Neutrophil (primary cell): ENCODE measurements around the gene RUNX2.
A peak's percentile ranks its signal among the peaks of the same experiment; 100 is the strongest.

Experiments
- H3K27ac ChIP-seq: fragments of 200-600 bp; sonication (generic); 2 replicates; pipeline ENCODE4 v1.5.1; 2016; ENCODE audit warnings: mild to moderate bottlenecking, moderate library complexity
- H3K27me3 ChIP-seq: fragments of 200-600 bp; sonication (generic); 2 replicates; pipeline ENCODE4 v1.6.0; 2016; ENCODE audit warnings: mild to moderate bottlenecking
- H3K36me3 ChIP-seq: fragments of 200-600 bp; sonication (generic); 2 replicates; pipeline ENCODE4 v1.5.1; 2017
- H3K4me1 ChIP-seq, 2 experiments: fragments of 200-600 bp in 1 of 2; sonication (generic) in 1 of 2; 1 replicate in 1 of 2; 2 replicates in 1 of 2; pipeline versions ENCODE4 v1.5.1 to v1.6.1; 2013 to 2016; ENCODE audit warnings: low read depth in 1 of 2, low read length in 1 of 2, mild to moderate bottlenecking in 1 of 2, moderate library complexity in 1 of 2; ENCODE audit not compliant: control insufficient read depth in 1 of 2, insufficient read depth in 1 of 2
- H3K4me3 ChIP-seq, 2 experiments: fragments of 200-600 bp in 1 of 2; sonication (generic) in 1 of 2; 1 replicate in 1 of 2; 2 replicates in 1 of 2; pipeline ENCODE4 v1.5.1; 2013 to 2016; ENCODE audit warnings: low read depth in 1 of 2, low read length in 1 of 2, mild to moderate bottlenecking in 1 of 2, moderate library complexity in 1 of 2
- H3K9me3 ChIP-seq: fragments of 200-600 bp; sonication (generic); 2 replicates; pipeline ENCODE4 v1.5.1; 2016
- CTCF ChIP-seq: fragments of 200-600 bp; sonication (generic); IDR thresholded peaks from 2 replicates; pipeline ENCODE4 v1.5.1; 2016; ENCODE audit warnings: antibody characterized with exemption

The RUNX2 gene

DNA sequence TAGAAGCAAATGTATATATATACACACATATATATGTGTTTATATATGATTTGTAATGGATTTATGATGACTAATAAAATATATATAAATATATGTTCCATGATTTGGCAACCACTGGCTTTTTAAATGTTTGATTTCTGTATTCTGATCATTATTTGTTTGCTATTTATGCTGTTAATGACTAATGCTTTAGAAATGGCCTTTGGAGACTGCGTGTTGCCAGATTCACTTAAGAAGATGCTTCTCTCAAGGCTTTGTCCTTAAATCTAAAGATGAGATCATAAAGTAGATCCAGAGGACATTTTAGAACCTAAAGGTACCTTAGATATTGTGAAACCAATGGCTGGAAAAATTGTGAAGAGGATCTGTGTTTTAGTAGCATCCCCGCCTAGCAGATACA lies 165.6 kb downstream of the RUNX2 start:
- Histone ChIP-seq H3K36me3 (peaks cover 7% of the 10 kb centered on the region), H3K9me3 (no peaks in the 10 kb centered on the region), H3K27ac (peak overlapping the region; percentile 84), H3K27me3 (no peaks in the 10 kb centered on the region), H3K4me3 (no peak overlapping the region), H3K4me1 (peaks cover 50 to 51% of the 10 kb centered on the region in 2 experiments)
- TF ChIP-seq CTCF, result no peak

- TF ChIP-seq CTCF, result no peak
- H3K4me1 ChIP-seq, result peaks cover 53 to 54% of the 10 kb centered on the region in 2 experiments
- H3K36me3 ChIP-seq, result peaks cover 7% of the 10 kb centered on the region
- no peaks in the 10 kb centered on the region for H3K9me3 ChIP-seq
- peak overlapping the region; percentile 84 for H3K27ac ChIP-seq
- H3K4me3 ChIP-seq, result no peak overlapping the region
- H3K27me3 ChIP-seq, result no peaks in the 10 kb centered on the region
These were observed 166.4 kb downstream of the RUNX2 start for GRCh38 chr6:45494416-45495135.

DNA sequence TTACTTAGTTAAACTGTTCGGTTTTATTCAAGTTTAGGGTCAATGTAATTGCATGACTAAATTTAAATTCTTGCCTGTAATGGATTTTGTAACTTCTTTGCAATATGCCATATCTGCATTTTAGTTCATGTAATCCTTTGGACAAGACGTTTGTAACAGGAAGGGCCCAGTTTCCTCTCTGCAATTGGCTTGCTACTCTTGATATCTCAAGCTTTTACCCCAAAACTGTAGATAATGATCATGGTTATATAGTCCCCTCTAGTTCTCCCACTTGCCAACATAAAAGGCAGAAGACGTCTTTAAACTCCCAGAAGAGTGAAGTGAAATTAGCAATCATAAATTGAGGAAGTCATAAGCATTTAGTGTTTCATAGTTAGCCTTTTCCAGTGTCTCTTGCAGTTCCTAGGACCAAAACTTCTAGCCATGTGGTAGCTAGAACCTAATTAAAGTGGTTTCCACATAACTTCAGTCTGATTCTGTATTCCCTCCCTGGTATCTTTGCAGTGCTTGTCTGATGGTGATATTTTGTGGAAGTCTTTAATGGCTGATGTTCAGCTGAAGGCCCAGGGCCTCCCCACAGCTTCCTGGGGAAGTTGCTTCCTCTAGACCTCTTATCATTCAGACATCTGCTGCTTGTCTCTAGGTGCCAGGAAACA lies 167.4 kb downstream of the RUNX2 start:
- H3K9me3 ChIP-seq, result no peaks in the 10 kb centered on the region
- no peak for TF ChIP-seq CTCF

GRCh38 chr6:45496085-45496433 lies 167.9 kb downstream of the RUNX2 start:
- Histone ChIP-seq H3K27me3 (no peaks in the 10 kb centered on the region), H3K4me1 (peaks cover 53 to 54% of the 10 kb centered on the region in 2 experiments), H3K4me3 (peak overlapping the region; percentile 8 to 15), H3K36me3 (peaks cover 7% of the 10 kb centered on the region), H3K27ac (peak overlapping the region; percentile 84), H3K9me3 (no peaks in the 10 kb centered on the region)
- TF ChIP-seq CTCF, result no peak

More for the DNA sequence above, 167.4 kb downstream of the RUNX2 start:
- H3K4me3 ChIP-seq, result peak overlapping the region; percentile 8 to 15
- peak overlapping the region; percentile 84 for H3K27ac ChIP-seq
- peaks cover 53 to 54% of the 10 kb centered on the region in 2 experiments for H3K4me1 ChIP-seq
- no peaks in the 10 kb centered on the region for H3K27me3 ChIP-seq
- H3K36me3 ChIP-seq, result peaks cover 7% of the 10 kb centered on the region

DNA sequence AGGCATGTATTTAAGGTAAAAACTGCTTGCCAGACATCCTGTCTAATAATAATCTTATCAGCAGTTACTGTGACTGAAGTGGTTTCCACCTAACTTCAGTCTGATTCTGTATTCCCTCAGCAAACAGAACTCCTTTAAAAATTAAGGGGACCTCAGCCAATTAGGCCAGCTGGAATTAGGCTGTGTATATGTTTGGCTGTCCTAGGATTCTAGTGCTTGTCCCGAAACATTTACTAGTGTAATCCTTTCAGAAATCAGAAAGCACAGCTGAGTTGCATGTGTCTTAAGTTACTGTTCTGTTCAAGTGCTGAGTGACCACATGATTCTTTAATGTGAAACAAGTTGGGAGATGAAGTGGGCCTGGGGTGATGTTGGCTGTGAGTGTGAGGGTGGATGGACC lies 170.5 kb downstream of the RUNX2 start:
- Histone ChIP-seq H3K27me3 (no peaks in the 10 kb centered on the region), H3K36me3 (no peaks in the 10 kb centered on the region), H3K4me1 (peaks cover 58 to 59% of the 10 kb centered on the region in 2 experiments), H3K27ac (peak overlapping the region; percentile 44), H3K9me3 (no peaks in the 10 kb centered on the region), H3K4me3 (no peak overlapping the region)
- no peak for TF ChIP-seq CTCF
